Fibroblast of lung (primary cell): ENCODE data around the gene HNF4A. TPM values are rescaled to one million over a fixed set of nuclear protein-coding genes. Genes with fewer than 3 reads are reported as not detected.

Source experiments
- DNase-seq, 2 donors: peaks; one replicate each; pipeline versions ENCODE4 v3.0.0 to v3.0.0-alpha.2; 2010; ENCODE audit warnings: low read depth in 2 of 2
- H2AFZ ChIP-seq: 2 replicates; pipeline ENCODE4 v1.5.1; 2012; ENCODE audit warnings: low read length, control low read depth, inconsistent platforms
- H3K27ac ChIP-seq: 2 replicates; pipeline ENCODE4 v1.5.1; 2011; ENCODE audit warnings: low read length, control low read depth; ENCODE audit not compliant: insufficient read depth
- H3K27me3 ChIP-seq: 2 replicates; pipeline ENCODE4 v1.5.1; 2011; ENCODE audit warnings: mild to moderate bottlenecking, low read length; ENCODE audit not compliant: control insufficient read depth, insufficient read depth
- H3K36me3 ChIP-seq: 2 replicates; pipeline ENCODE4 v1.5.1; 2011; ENCODE audit warnings: low read length; ENCODE audit not compliant: control insufficient read depth, insufficient read depth
- H3K4me1 ChIP-seq: 2 replicates; pipeline ENCODE4 v1.5.1; 2011; ENCODE audit warnings: low read length; ENCODE audit not compliant: control insufficient read depth, insufficient read depth; ENCODE audit errors: extremely low read depth
- H3K4me2 ChIP-seq: 2 replicates; pipeline ENCODE4 v1.5.1; 2011; ENCODE audit warnings: low read length, control low read depth; ENCODE audit not compliant: insufficient read depth; ENCODE audit errors: extremely low read depth
- H3K4me3 ChIP-seq, 4 experiments: fragments of 200-600 bp in 1 of 4; sonication (generic) in 1 of 4; replicated peaks in 1 of 4; 2 replicates each; pipeline ENCODE4 v1.5.1; 2011 to 2016; ENCODE audit warnings: low read length in 4 of 4, low read depth in 3 of 4, mild to moderate bottlenecking in 3 of 4, control low read depth in 2 of 4, inconsistent platforms in 1 of 4, mixed read lengths in 1 of 4; ENCODE audit not compliant: insufficient read depth in 1 of 4; ENCODE audit errors: control extremely low read depth in 1 of 4
- H3K79me2 ChIP-seq: 2 replicates; pipeline ENCODE4 v1.5.1; 2012; ENCODE audit warnings: mild to moderate bottlenecking, low read length, inconsistent platforms; ENCODE audit not compliant: control insufficient read depth, insufficient read depth
- H3K9ac ChIP-seq: 2 replicates; pipeline ENCODE4 v1.5.1; 2011; ENCODE audit warnings: mild to moderate bottlenecking, low read length, control low read depth; ENCODE audit not compliant: insufficient read depth
- H3K9me3 ChIP-seq: 2 replicates; pipeline ENCODE4 v1.5.1; 2012; ENCODE audit warnings: low read depth, low read length; ENCODE audit not compliant: control insufficient read depth, insufficient read depth
- H4K20me1 ChIP-seq: 2 replicates; pipeline ENCODE4 v1.5.1; 2011; ENCODE audit warnings: low read length; ENCODE audit not compliant: control insufficient read depth, insufficient read depth; ENCODE audit errors: extremely low read depth
- EZH2 ChIP-seq: IDR thresholded peaks from 2 replicates; pipeline ENCODE4 v1.5.1; 2012; ENCODE audit warnings: low read length, control low read depth, mild to moderate bottlenecking; ENCODE audit errors: missing control alignments
- polyA plus RNA-seq, 2 donors: library from polyadenylated mRNA; depleted of rRNA in 1 of 2; stranded (reverse) in 1 of 2; unstranded in 1 of 2; fragments of >200 nt; gene quantifications; 2 replicates each; pipeline ENCODE4 v1.2.1, GENCODE V29; 2011 to 2012; ENCODE audit warnings: missing spikeins in 1 of 2
- total RNA-seq: library from RNA; depleted of rRNA; stranded (reverse); fragments of >200 nt; gene quantifications from 2 replicates; pipeline ENCODE4 v1.2.1, GENCODE V29; 2014
- TF ChIP-seq, protein P1 (sequence below), 2 donors: IDR thresholded peaks in 1 of 2; conservative IDR thresholded peaks in 1 of 2; 1 replicate in 1 of 2; 2 replicates in 1 of 2; pipeline ENCODE4 v1.5.1; 2011 to 2012; ENCODE audit warnings: low read length in 2 of 2, control low read depth in 1 of 2, inconsistent platforms in 1 of 2, low read depth in 1 of 2, mild to moderate bottlenecking in 1 of 2

HNF4A gene
- total and polyA plus RNA-seq, 2 donors (not counting 1 experiment from before 2014, with no cell fraction given): not detected

DNA sequence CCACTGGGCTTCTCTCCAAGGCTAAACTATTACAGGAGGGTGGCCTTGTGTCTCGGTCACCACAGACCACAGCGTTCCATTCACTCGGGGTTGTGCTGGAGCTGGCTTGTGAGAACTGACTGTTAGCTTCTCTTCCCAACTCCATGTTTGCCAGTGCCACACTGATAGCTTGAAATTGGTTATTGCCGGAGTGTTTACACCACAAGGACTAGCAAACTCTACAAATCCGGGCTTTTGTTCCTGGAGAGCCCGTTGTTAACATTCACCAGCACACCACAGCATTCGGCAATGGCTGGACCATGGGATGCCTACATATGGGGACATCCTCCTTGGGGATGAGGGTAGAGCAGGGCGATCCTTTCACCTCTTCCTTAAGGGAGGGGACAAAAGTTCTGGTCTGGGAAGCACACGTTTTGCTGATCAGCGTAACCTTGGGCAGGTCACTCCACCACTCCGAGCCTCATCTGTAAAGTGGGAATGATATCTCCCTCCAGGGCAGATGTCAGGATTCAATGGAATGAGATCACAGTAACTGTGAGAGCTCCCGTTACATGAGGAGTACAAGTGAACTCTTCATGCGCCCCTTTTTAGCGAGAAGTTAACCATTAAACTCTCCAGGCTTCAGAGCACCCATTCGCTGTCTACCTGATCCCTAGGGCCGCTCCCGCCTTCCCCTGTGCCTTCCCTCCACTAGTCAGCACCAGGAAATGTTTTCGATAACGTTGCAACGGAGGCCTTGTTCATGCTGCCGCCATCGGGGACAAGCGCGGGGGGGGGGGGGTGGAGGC is 78.4 kb downstream of the HNF4A start:
- Histone ChIP-seq H3K4me2 (no peak overlapping the region), H3K36me3 (no peaks in the 10 kb centered on the region), H3K4me3 (no peak overlapping the region), H3K27ac (no peak overlapping the region), H3K27me3 (peaks cover 3% of the 10 kb centered on the region), H3K79me2 (no peaks in the 10 kb centered on the region), H3K9me3 (no peaks in the 10 kb centered on the region), H4K20me1 (no peaks in the 10 kb centered on the region), H3K9ac (no peak overlapping the region), H2AFZ (no peak overlapping the region), H3K4me1 (no peaks in the 10 kb centered on the region)
- DNase-seq: peak in 1 of 2 donors; percentile 11
- TF ChIP-seq, protein P1, sequence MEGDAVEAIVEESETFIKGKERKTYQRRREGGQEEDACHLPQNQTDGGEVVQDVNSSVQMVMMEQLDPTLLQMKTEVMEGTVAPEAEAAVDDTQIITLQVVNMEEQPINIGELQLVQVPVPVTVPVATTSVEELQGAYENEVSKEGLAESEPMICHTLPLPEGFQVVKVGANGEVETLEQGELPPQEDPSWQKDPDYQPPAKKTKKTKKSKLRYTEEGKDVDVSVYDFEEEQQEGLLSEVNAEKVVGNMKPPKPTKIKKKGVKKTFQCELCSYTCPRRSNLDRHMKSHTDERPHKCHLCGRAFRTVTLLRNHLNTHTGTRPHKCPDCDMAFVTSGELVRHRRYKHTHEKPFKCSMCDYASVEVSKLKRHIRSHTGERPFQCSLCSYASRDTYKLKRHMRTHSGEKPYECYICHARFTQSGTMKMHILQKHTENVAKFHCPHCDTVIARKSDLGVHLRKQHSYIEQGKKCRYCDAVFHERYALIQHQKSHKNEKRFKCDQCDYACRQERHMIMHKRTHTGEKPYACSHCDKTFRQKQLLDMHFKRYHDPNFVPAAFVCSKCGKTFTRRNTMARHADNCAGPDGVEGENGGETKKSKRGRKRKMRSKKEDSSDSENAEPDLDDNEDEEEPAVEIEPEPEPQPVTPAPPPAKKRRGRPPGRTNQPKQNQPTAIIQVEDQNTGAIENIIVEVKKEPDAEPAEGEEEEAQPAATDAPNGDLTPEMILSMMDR (conservative IDR thresholded peaks at IDR 0.05 in 1 of 2, IDR thresholded peaks at IDR 0.05 in 1 of 2; ENCODE audit: low read depth in 1 of 2, low read length in 2 of 2): no peak
- no peak for TF ChIP-seq EZH2

DNA sequence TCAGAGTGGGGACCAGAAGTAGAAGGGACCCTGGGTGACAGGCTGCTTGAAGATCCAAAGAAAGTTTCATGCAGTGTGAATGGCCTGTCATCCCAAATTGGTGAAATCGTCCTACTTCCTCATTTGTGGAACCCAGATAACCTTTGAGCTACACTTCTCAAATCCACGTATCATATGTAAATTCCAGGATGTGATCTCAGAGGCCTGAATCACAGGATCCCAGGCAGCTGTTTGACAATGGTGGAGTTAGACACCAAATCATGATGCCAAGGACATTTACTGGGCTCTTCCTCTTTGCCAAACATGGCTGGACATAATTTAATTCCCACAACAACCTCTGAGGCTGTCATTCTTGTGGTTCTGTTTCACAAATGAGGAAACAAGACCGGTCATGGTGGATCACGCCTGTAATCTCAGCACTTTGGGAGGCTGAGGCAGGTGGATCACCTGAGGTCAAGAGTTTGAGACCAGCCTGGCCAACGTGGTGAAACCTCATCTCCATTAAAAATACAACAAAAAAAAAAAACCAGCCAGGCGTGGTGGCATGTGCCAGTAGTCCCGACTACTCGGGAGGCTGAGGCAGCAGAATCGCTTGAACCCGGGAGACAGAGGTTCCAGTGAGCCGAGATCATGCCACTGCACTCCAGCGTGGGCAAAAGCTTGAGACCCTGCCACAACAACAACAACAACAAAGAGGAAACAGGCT is 80.3 kb downstream of the HNF4A start:
- Histone ChIP-seq H3K27ac (no peak overlapping the region), H4K20me1 (no peaks in the 10 kb centered on the region)

DNA sequence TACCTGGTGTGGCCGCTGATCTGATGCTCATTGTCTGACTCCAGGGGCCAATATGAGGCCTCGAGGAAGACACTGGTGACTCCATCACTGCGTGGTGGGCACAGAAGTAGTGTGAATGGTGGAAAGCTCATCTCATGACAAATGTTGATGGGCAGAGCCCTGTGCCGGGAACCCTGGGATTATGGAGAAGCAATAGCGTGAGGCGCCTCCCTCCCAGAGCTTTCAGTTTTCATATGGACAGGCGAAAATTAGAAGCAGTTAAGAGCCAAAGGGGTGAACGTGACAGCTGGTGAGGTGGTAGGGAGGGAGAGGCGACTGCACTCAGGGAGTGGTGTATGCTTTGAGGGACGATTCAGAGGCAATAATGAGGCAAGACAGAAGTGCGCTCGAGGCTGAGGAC is 80.9 kb downstream of the HNF4A start:
- H3K9ac ChIP-seq: no peak overlapping the region
- DNase-seq: no peak
- no peak overlapping the region for H3K27ac ChIP-seq
- peaks cover 3% of the 10 kb centered on the region for H3K27me3 ChIP-seq
- no peaks in the 10 kb centered on the region for H4K20me1 ChIP-seq
- no peak overlapping the region for H3K4me3 ChIP-seq
- H3K79me2 ChIP-seq: no peaks in the 10 kb centered on the region
- no peak for TF ChIP-seq EZH2
- TF ChIP-seq, protein P1 (conservative IDR thresholded peaks at IDR 0.05 in 1 of 2, IDR thresholded peaks at IDR 0.05 in 1 of 2; ENCODE audit: low read depth in 1 of 2, low read length in 2 of 2): no peak
- H2AFZ ChIP-seq: no peak overlapping the region
- H3K9me3 ChIP-seq: no peaks in the 10 kb centered on the region
- H3K36me3 ChIP-seq: no peaks in the 10 kb centered on the region
- H3K4me1 ChIP-seq: no peaks in the 10 kb centered on the region
- no peak overlapping the region for H3K4me2 ChIP-seq

More for the DNA sequence above, 80.3 kb downstream of the HNF4A start:
- Histone ChIP-seq H3K27me3 (peaks cover 3% of the 10 kb centered on the region), H3K9ac (no peak overlapping the region), H2AFZ (no peak overlapping the region), H3K4me2 (no peak overlapping the region), H3K4me1 (no peaks in the 10 kb centered on the region), H3K4me3 (no peak overlapping the region), H3K79me2 (no peaks in the 10 kb centered on the region), H3K9me3 (no peaks in the 10 kb centered on the region), H3K36me3 (no peaks in the 10 kb centered on the region)
- DNase-seq: no peak
- TF ChIP-seq EZH2: no peak
- TF ChIP-seq, protein P1 (conservative IDR thresholded peaks at IDR 0.05 in 1 of 2, IDR thresholded peaks at IDR 0.05 in 1 of 2; ENCODE audit: low read depth in 1 of 2, low read length in 2 of 2): no peak
